Measurements from ENCODE around the gene TREM2. TPM values are rescaled to one million over a fixed set of nuclear protein-coding genes. Genes with fewer than 3 reads are reported as not detected.

The TREM2 gene
- total and polyA plus RNA-seq, 2 of the 13 experiments (the other 11 are each of a cell fraction or from before 2014, with no cell fraction given), result 0.11 TPM; not detected in 1

DNA sequence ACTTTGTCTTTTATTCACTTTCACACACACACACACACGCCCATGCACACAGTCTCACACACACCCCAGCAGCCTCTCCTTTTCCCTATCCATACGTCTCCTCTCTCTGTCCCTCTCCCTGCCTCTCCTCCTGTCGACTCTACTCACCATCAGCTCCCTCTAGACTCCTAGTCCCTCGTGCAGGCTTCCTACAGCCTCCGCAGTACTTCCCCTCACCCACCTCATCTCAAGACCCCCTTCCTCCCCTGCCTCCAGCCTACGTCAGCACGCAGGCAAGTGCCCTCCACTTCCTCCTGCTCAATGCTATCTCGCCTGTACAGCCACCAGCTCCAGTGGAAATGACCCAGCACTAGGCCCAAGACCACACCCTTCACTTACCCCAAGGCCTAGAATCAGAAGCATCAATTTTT, 38.9 kb upstream of the TREM2 start:
- intact Hi-C loops (cut with micrococcal nuclease; ENCODE audit: unreplicated experiment), result no loop called here
- H3K4me3 ChIP-seq (replicated peaks in 1 of 3; ENCODE audit: insufficient read depth in 1 of 3, low read depth in 2 of 3, low read length in 3 of 3), result no peak overlapping the region
- no peaks in the 10 kb centered on the region for H4K20me1 ChIP-seq (ENCODE audit: insufficient read depth, low read length)
- H3K36me3 ChIP-seq (replicated peaks in 1 of 2; ENCODE audit: control insufficient read depth in 1 of 2, insufficient read depth in 2 of 2, low read length in 2 of 2), result no peaks in the 10 kb centered on the region
- H3K9ac ChIP-seq (ENCODE audit: insufficient read depth, low read depth, low read length), result no peak overlapping the region
- no peaks in the 10 kb centered on the region for H3K79me2 ChIP-seq (ENCODE audit: insufficient read depth, low read length)
- peaks cover 0 to 5% of the 10 kb centered on the region in 2 experiments; a peak in 2 of 5 replicates for H3K27me3 ChIP-seq (ENCODE audit: control insufficient read depth in 1 of 2, insufficient read depth in 2 of 2, low read length in 2 of 2)
- POLR2A ChIA-PET, result no interaction called here
- no peaks in the 10 kb centered on the region for H3K4me1 ChIP-seq (ENCODE audit: insufficient read depth, low read length)
- no peaks in the 10 kb centered on the region for H3K9me3 ChIP-seq (ENCODE audit: low read length)
- DNase-seq (ENCODE audit: low spot score), result no peak
- no peak overlapping the region for H3K27ac ChIP-seq (ENCODE audit: extremely low read length, insufficient read depth, low read length)
- H2AFZ ChIP-seq (ENCODE audit: low read length), result no peak overlapping the region
- BruUV-seq (replicated peaks), result no TSS peak
- no peak for FAIRE-seq
- CTCF ChIA-PET (ENCODE audit: low intra/inter-chr PET ratio, low total read pairs), result no interaction called here
- WGBS (ENCODE audit: low lambda C conversion rate), result 26% methylated on average over 8 of the region's 8 CpGs
- in situ Hi-C loops (cut with HindIII; ENCODE audit: extremely low pct_ligation_motif_present, low pct_unique_long_range_greater_than_20kb), result no loop called here
- ATAC-seq, result no peak; the same call in 2 of the 3 replicates
- no peak overlapping the region for H3K4me2 ChIP-seq (ENCODE audit: low read depth, low read length)
- TF ChIP-seq, protein P1, sequence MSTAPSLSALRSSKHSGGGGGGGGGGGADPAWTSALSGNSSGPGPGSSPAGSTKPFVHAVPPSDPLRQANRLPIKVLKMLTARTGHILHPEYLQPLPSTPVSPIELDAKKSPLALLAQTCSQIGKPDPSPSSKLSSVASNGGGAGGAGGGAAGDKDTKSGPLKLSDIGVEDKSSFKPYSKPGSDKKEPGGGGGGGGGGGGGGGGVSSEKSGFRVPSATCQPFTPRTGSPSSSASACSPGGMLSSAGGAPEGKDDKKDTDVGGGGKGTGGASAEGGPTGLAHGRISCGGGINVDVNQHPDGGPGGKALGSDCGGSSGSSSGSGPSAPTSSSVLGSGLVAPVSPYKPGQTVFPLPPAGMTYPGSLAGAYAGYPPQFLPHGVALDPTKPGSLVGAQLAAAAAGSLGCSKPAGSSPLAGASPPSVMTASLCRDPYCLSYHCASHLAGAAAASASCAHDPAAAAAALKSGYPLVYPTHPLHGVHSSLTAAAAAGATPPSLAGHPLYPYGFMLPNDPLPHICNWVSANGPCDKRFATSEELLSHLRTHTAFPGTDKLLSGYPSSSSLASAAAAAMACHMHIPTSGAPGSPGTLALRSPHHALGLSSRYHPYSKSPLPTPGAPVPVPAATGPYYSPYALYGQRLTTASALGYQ (CRISPR knock-in tag; IDR thresholded peaks at IDR 0.05), result no peak
- TF ChIP-seq, protein P2, sequence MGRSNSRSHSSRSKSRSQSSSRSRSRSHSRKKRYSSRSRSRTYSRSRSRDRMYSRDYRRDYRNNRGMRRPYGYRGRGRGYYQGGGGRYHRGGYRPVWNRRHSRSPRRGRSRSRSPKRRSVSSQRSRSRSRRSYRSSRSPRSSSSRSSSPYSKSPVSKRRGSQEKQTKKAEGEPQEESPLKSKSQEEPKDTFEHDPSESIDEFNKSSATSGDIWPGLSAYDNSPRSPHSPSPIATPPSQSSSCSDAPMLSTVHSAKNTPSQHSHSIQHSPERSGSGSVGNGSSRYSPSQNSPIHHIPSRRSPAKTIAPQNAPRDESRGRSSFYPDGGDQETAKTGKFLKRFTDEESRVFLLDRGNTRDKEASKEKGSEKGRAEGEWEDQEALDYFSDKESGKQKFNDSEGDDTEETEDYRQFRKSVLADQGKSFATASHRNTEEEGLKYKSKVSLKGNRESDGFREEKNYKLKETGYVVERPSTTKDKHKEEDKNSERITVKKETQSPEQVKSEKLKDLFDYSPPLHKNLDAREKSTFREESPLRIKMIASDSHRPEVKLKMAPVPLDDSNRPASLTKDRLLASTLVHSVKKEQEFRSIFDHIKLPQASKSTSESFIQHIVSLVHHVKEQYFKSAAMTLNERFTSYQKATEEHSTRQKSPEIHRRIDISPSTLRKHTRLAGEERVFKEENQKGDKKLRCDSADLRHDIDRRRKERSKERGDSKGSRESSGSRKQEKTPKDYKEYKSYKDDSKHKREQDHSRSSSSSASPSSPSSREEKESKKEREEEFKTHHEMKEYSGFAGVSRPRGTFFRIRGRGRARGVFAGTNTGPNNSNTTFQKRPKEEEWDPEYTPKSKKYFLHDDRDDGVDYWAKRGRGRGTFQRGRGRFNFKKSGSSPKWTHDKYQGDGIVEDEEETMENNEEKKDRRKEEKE (IDR thresholded peaks at IDR 0.05), result no peak
- TF ChIP-seq PAWR (CRISPR knock-in tag; IDR thresholded peaks at IDR 0.05; ENCODE audit: borderline replicate concordance) (no peak), MEIS1 (CRISPR knock-in tag; IDR thresholded peaks at IDR 0.05; ENCODE audit: borderline replicate concordance) (no peak), MAFF (IDR thresholded peaks at IDR 0.05; ENCODE audit: low read depth, low read length) (no peak), ZNF615 (CRISPR knock-in tag; IDR thresholded peaks at IDR 0.05; ENCODE audit: borderline replicate concordance) (no peak), ZNF441 (CRISPR knock-in tag; IDR thresholded peaks at IDR 0.05; ENCODE audit: borderline replicate concordance) (no peak), ZSCAN21 (CRISPR knock-in tag; IDR thresholded peaks at IDR 0.05; ENCODE audit: borderline replicate concordance) (no peak), ZNF251 (CRISPR knock-in tag; IDR thresholded peaks at IDR 0.05) (no peak), ZNF326 (CRISPR knock-in tag; IDR thresholded peaks at IDR 0.05; ENCODE audit: borderline replicate concordance) (no peak), GATA4 (IDR thresholded peaks at IDR 0.05; ENCODE audit: borderline replicate concordance, low read depth) (no peak)
- TF ChIP-seq, protein P3, sequence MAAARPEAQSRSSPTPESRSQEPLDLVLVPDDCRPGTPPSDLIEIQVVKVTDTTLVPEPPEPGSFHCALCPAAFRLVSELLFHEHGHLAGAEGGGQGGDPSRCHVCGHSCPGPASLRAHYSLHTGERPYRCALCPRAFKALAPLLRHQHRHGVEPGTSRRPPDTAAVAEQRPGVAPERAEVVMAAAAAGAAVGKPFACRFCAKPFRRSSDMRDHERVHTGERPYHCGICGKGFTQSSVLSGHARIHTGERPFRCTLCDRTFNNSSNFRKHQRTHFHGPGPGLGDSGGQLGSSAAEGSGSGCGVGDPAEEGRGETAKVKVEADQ (CRISPR knock-in tag; IDR thresholded peaks at IDR 0.05; ENCODE audit: borderline replicate concordance), result no peak
- TF ChIP-seq, protein P4, sequence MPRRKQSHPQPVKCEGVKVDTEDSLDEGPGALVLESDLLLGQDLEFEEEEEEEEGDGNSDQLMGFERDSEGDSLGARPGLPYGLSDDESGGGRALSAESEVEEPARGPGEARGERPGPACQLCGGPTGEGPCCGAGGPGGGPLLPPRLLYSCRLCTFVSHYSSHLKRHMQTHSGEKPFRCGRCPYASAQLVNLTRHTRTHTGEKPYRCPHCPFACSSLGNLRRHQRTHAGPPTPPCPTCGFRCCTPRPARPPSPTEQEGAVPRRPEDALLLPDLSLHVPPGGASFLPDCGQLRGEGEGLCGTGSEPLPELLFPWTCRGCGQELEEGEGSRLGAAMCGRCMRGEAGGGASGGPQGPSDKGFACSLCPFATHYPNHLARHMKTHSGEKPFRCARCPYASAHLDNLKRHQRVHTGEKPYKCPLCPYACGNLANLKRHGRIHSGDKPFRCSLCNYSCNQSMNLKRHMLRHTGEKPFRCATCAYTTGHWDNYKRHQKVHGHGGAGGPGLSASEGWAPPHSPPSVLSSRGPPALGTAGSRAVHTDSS (CRISPR knock-in tag; conservative IDR thresholded peaks at IDR 0.05), result no peak
- TF ChIP-seq, protein P5, sequence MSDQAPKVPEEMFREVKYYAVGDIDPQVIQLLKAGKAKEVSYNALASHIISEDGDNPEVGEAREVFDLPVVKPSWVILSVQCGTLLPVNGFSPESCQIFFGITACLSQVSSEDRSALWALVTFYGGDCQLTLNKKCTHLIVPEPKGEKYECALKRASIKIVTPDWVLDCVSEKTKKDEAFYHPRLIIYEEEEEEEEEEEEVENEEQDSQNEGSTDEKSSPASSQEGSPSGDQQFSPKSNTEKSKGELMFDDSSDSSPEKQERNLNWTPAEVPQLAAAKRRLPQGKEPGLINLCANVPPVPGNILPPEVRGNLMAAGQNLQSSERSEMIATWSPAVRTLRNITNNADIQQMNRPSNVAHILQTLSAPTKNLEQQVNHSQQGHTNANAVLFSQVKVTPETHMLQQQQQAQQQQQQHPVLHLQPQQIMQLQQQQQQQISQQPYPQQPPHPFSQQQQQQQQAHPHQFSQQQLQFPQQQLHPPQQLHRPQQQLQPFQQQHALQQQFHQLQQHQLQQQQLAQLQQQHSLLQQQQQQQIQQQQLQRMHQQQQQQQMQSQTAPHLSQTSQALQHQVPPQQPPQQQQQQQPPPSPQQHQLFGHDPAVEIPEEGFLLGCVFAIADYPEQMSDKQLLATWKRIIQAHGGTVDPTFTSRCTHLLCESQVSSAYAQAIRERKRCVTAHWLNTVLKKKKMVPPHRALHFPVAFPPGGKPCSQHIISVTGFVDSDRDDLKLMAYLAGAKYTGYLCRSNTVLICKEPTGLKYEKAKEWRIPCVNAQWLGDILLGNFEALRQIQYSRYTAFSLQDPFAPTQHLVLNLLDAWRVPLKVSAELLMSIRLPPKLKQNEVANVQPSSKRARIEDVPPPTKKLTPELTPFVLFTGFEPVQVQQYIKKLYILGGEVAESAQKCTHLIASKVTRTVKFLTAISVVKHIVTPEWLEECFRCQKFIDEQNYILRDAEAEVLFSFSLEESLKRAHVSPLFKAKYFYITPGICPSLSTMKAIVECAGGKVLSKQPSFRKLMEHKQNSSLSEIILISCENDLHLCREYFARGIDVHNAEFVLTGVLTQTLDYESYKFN (CRISPR knock-in tag; conservative IDR thresholded peaks at IDR 0.05), result no peak
